HUES64 (cell line): ENCODE measurements around the gene PCDHB6.
"Not testable (repeated sequence)": the region's sequence is repeated elsewhere in the genome, so short reads cannot be mapped to it uniquely, and the experiment has no call there.

Experiments
- H3K27ac ChIP-seq: 2 replicates; pipeline ENCODE4 v1.7.0; 2013; ENCODE audit warnings: low read depth, low read length, inconsistent platforms
- H3K27me3 ChIP-seq: 2 replicates; pipeline ENCODE4 v1.6.1; 2013; ENCODE audit warnings: mild to moderate bottlenecking, low read length; ENCODE audit not compliant: insufficient read depth
- H3K36me3 ChIP-seq: 2 replicates; pipeline ENCODE4 v1.6.1; 2013; ENCODE audit warnings: mild to moderate bottlenecking, low read length; ENCODE audit not compliant: insufficient read depth
- H3K4me1 ChIP-seq: 2 replicates; pipeline ENCODE4 v1.6.1; 2013; ENCODE audit warnings: mild to moderate bottlenecking, low read length, moderate library complexity; ENCODE audit not compliant: insufficient read depth
- H3K4me3 ChIP-seq: 2 replicates; pipeline ENCODE4 v1.5.1; 2013; ENCODE audit warnings: mild to moderate bottlenecking, low read length, moderate library complexity
- H3K9ac ChIP-seq: 2 replicates; pipeline ENCODE4 v1.6.1; 2013; ENCODE audit warnings: mild to moderate bottlenecking, low read depth, low read length
- H3K9me3 ChIP-seq: 2 replicates; pipeline ENCODE4 v1.6.1; 2013; ENCODE audit warnings: low read depth, low read length; ENCODE audit not compliant: insufficient read depth
- WGBS: fragments of 150-250, 120-280 bp; methylation state at CpG from one replicate; pipeline ENCODE4 v1.1.7; 2013; ENCODE audit warnings: missing lambda C conversion rate; 5-methylcytosine and 5-hydroxymethylcytosine counted together

The PCDHB6 gene

DNA sequence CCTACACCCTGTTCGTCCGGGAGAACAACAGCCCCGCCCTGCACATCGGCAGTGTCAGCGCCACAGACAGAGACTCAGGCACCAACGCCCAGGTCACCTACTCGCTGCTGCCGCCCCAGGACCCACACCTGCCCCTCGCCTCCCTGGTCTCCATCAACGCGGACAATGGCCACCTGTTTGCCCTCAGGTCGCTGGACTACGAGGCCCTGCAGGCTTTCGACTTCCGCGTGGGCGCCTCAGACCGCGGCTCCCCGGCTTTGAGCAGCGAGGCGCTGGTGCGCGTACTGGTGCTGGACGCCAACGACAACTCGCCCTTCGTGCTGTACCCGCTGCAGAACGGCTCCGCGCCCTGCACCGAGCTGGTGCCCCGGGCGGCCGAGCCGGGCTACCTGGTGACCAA is 38.8 kb downstream of the PCDHB6 start:
- 96% methylated on average over 27 of the region's 37 CpGs for WGBS
- not testable (repeated sequence) for H3K9ac ChIP-seq, H3K27me3 ChIP-seq, H3K4me3 ChIP-seq, H3K27ac ChIP-seq, H3K9me3 ChIP-seq, H3K4me1 ChIP-seq, H3K36me3 ChIP-seq

DNA sequence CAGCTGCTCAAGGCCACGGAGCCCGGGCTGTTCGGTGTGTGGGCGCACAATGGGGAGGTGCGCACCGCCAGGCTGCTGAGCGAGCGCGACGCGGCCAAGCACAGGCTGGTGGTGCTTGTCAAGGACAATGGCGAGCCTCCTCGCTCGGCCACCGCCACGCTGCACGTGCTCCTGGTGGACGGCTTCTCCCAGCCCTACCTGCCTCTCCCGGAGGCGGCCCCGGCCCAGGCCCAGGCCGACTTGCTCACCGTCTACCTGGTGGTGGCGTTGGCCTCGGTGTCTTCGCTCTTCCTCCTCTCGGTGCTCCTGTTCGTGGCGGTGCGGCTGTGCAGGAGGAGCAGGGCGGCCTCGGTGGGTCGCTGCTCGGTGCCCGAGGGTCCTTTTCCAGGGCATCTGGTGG is 39.3 kb downstream of the PCDHB6 start:
- not testable (repeated sequence) for H3K9me3 ChIP-seq, H3K9ac ChIP-seq, H3K36me3 ChIP-seq, H3K4me3 ChIP-seq, H3K27me3 ChIP-seq, H3K27ac ChIP-seq, H3K4me1 ChIP-seq
- 95% methylated on average over 30 of the region's 35 CpGs for WGBS

DNA sequence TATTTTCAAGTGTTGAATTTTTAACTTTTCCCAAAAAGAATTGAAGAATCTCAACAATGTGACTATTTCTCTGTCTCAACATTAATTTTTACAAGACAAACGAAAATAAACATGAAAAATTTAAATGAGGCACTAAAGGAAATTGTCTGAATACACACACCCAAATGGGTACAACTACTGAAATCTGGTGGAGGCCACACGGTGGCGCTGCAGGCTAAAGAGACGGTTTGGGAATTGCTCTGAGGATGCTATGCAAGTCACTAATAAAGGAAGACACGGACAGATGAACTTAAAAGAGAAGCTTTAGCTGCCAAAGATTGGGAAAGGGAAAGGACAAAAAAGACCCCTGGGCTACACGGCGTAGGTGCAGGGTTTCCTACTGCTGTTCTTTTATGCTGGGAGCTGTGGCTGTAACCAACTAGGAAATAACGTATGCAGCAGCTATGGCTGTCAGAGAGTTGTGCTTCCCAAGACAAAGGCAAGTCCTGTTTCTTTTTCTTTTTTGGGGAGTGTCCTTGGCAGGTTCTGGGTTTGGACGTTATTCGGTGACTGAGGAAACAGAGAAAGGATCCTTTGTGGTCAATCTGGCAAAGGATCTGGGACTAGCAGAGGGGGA is 42.4 kb downstream of the PCDHB6 start, which contains the start of gene PCDHB10:
Gene PCDHB10 (plus strand): TSS at position 244 of the 616 bp plus-strand sequence. CDS start 200 bp downstream, at position 444.
- no peaks in the 10 kb centered on the region for H3K36me3 ChIP-seq
- H3K27ac ChIP-seq, result no peak within 1 kb of the TSS
- H3K9ac ChIP-seq, result peak within 1 kb of the TSS; percentile 60; the same call in 1 of the 2 replicates
- H3K4me1 ChIP-seq, result no peaks in the 10 kb centered on the region
- H3K9me3 ChIP-seq, result peaks cover 22% of the 10 kb centered on the region; the same call in 1 of the 2 replicates
- H3K27me3 ChIP-seq, result no peaks in the 10 kb centered on the region
- H3K4me3 ChIP-seq, result peak within 1 kb of the TSS; percentile 57
- WGBS, result 26% methylated on average over 8 of the region's 10 CpGs

DNA sequence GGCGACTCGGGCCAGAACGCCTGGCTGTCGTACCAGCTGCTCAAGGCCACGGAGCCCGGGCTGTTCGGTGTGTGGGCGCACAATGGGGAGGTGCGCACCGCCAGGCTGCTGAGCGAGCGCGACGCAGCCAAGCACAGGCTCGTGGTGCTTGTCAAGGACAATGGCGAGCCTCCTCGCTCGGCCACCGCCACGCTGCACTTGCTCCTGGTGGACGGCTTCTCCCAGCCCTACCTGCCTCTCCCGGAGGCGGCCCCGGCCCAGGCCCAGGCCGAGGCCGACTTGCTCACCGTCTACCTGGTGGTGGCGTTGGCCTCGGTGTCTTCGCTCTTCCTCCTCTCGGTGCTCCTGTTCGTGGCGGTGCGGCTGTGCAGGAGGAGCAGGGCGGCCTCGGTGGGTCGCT is 44.5 kb downstream of the PCDHB6 start:
- 92% methylated on average over 30 of the region's 37 CpGs for WGBS
- peaks cover 22% of the 10 kb centered on the region; the same call in 1 of the 2 replicates for H3K9me3 ChIP-seq
- not testable (repeated sequence) for H3K9ac ChIP-seq, H3K27ac ChIP-seq, H3K4me1 ChIP-seq, H3K36me3 ChIP-seq, H3K27me3 ChIP-seq, H3K4me3 ChIP-seq

DNA sequence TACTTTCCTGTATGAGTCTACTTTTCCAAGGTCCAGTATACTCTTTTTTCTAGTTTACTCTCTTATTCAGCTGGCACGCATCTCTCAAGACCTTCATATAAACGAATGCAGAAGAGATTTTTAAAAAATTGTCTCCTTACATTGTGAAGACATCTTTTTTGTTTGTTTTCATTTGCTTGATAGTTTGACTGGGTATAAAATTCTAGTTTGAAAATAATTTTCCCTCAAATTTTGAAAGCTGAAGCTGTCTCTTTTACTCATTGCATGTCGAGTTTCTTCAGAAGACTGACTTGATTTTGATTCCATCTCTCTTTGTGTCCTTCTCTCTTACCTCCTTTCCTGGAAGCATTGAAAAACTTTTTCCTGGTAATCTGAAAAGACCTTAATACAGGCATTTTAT is 46.5 kb downstream of the PCDHB6 start:
- no peak overlapping the region for H3K9ac ChIP-seq
- H3K27me3 ChIP-seq, result no peaks in the 10 kb centered on the region
- no peak overlapping the region for H3K4me3 ChIP-seq
- no peaks in the 10 kb centered on the region for H3K4me1 ChIP-seq
- WGBS, result 56% methylated on average over 2 of the region's 3 CpGs
- no peak overlapping the region for H3K27ac ChIP-seq
- no peaks in the 10 kb centered on the region for H3K36me3 ChIP-seq
- H3K9me3 ChIP-seq, result peaks cover 22% of the 10 kb centered on the region; the same call in 1 of the 2 replicates

DNA sequence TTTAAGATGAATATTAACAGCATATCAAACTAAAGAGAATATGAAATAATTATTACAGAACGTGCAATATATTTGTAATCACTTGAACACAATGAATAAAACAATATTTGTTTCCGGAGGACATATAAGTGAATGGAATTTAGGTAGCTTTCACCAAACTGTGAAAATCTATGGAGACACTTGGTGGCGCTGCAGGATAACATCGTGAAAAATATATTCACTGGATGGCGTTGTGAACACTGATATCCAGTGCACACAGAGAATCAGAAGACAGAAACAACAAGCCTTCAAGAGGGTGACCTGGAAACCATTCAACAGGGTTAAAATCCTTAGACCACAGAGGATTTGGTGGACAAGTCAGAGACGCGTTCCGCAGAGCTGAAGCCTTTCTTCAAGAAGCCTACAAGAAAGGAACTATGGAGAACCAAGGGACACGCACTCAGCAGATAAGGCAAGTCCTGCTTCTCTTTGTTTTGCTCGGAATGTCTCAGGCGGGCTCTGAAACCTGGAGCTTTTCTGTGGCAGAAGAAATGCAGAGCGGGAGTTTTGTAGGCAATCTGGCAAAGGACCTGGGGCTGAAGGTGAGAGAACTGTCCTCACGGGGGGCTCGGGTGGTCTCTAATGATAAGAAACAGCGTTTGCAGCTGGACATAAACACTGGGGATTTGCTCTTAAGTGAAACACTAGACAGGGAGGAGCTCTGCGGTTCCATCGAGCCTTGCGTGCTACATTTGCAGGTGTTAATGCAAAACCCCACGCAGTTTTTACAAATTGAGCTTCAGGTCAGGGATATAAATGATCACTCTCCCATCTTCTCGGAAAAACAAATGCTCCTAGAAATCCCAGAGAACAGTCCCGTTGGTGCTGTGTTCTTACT is 49.7 kb downstream of the PCDHB6 start, which contains the start of gene PCDHB11:
Gene PCDHB11 (plus strand): TSS at position 269 of the 877 bp plus-strand sequence. CDS start 148 bp downstream, at position 417.
- Histone ChIP-seq H3K9me3 (peaks cover 22% of the 10 kb centered on the region; the same call in 1 of the 2 replicates), H3K4me1 (no peaks in the 10 kb centered on the region), H3K27me3 (no peaks in the 10 kb centered on the region), H3K4me3 (peak within 1 kb of the TSS; percentile 17; the same call in 1 of the 2 replicates), H3K27ac (no peak within 1 kb of the TSS), H3K36me3 (no peaks in the 10 kb centered on the region), H3K9ac (no peak within 1 kb of the TSS)
- WGBS, result 81% methylated on average over 20 of the region's 21 CpGs

DNA sequence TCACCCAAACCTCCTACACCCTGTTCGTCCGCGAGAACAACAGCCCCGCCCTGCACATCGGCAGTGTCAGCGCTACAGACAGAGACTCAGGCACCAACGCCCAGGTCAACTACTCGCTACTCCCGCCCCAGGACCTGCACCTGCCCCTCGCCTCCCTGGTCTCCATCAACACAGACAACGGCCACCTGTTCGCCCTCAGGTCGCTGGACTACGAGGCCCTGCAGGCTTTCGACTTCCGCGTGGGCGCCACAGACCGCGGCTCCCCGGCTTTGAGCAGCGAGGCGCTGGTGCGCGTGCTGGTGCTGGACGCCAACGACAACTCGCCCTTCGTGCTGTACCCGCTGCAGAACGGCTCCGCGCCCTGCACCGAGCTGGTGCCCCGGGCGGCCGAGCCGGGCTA is 51.3 kb downstream of the PCDHB6 start:
- not testable (repeated sequence) for H3K27me3 ChIP-seq, H3K9me3 ChIP-seq
- 94% methylated on average over 21 of the region's 38 CpGs for WGBS

DNA sequence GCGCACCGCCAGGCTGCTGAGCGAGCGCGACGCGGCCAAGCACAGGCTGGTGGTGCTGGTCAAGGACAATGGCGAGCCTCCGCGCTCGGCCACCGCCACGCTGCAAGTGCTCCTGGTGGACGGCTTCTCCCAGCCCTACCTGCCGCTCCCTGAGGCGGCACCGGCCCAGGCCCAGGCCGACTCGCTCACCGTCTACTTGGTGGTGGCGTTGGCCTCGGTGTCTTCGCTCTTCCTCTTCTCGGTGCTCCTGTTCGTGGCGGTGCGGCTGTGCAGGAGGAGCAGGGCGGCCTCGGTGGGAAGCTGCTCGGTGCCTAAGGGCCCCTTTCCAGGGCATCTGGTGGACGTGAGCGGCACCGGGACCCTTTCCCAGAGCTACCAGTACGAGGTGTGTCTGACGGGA is 51.8 kb downstream of the PCDHB6 start:
- not testable (repeated sequence) for H3K9ac ChIP-seq, H3K9me3 ChIP-seq, H3K27me3 ChIP-seq, H3K4me3 ChIP-seq, H3K4me1 ChIP-seq, H3K27ac ChIP-seq, H3K36me3 ChIP-seq
- 96% methylated on average over 33 of the region's 35 CpGs for WGBS

More for the DNA sequence above, 51.3 kb downstream of the PCDHB6 start:
- not testable (repeated sequence) for H3K4me1 ChIP-seq, H3K27ac ChIP-seq, H3K4me3 ChIP-seq, H3K36me3 ChIP-seq, H3K9ac ChIP-seq
